GM23338 (cell line): ENCODE data around the gene TARS1.

Source experiments
- CREB1 ChIP-seq: fragments of 250-450 bp; sonication (Bioruptor Pico); IDR thresholded peaks from 2 replicates; pipeline ENCODE4 v1.5.0; 2020; ENCODE audit warnings: low read depth, mild to moderate bottlenecking, moderate library complexity
- CTCF ChIP-seq, 2 experiments: fragments of 200-600 bp in 1 of 2; sonication (generic) in 1 of 2; conservative IDR thresholded peaks; 2 replicates each; pipeline versions ENCODE4 v1.5.1 to v1.6.1; 2016 to 2017; ENCODE audit warnings: antibody characterized with exemption in 2 of 2, low read depth in 2 of 2, mild to moderate bottlenecking in 2 of 2, moderate library complexity in 1 of 2
- ETS1 ChIP-seq: IDR thresholded peaks from 2 replicates; pipeline ENCODE4 v1.6.1; 2016; ENCODE audit warnings: antibody characterized with exemption
- EZH2 ChIP-seq: fragments of 200-600 bp; sonication (generic); IDR thresholded peaks from one replicate; pipeline ENCODE4 v1.8.0; 2017; ENCODE audit warnings: antibody characterized with exemption, mild to moderate bottlenecking, low read depth; ENCODE audit not compliant: unreplicated experiment
- EZH2phosphoT487 ChIP-seq: fragments of 200-600 bp; sonication (generic); IDR thresholded peaks from one replicate; pipeline ENCODE4 v1.8.1; 2018; ENCODE audit warnings: antibody characterized with exemption; ENCODE audit not compliant: unreplicated experiment
- JUNB ChIP-seq: IDR thresholded peaks from one replicate; pipeline ENCODE4 v1.6.1; 2016; ENCODE audit warnings: antibody characterized with exemption; ENCODE audit not compliant: unreplicated experiment
- POLR2AphosphoS5 ChIP-seq: IDR thresholded peaks from 2 replicates; pipeline ENCODE4 v1.6.1; 2016; ENCODE audit warnings: antibody characterized with exemption, low read depth

GRCh38 chr5:33444542-33444941, 3.8 kb downstream of the TARS1 start:
- no peak for TF ChIP-seq ETS1
- TF ChIP-seq CTCF (conservative IDR thresholded peaks at IDR 0.05; ENCODE audit: low read depth in 2 of 2) = no peak
- no peak for TF ChIP-seq EZH2
- TF ChIP-seq JUNB = no peak
- no peak for TF ChIP-seq EZH2phosphoT487
- TF ChIP-seq CREB1 (CRISPR knock-in tag) = no peak
- TF ChIP-seq POLR2AphosphoS5 = no peak
